ENCODE data around the gene DPYSL5.

The DPYSL5 gene

GRCh38 chr2:26932974-26933373 is 85.0 kb downstream of the DPYSL5 start:
- no peak for DNase-seq (ENCODE audit: low read depth in 3 of 3)

DNA sequence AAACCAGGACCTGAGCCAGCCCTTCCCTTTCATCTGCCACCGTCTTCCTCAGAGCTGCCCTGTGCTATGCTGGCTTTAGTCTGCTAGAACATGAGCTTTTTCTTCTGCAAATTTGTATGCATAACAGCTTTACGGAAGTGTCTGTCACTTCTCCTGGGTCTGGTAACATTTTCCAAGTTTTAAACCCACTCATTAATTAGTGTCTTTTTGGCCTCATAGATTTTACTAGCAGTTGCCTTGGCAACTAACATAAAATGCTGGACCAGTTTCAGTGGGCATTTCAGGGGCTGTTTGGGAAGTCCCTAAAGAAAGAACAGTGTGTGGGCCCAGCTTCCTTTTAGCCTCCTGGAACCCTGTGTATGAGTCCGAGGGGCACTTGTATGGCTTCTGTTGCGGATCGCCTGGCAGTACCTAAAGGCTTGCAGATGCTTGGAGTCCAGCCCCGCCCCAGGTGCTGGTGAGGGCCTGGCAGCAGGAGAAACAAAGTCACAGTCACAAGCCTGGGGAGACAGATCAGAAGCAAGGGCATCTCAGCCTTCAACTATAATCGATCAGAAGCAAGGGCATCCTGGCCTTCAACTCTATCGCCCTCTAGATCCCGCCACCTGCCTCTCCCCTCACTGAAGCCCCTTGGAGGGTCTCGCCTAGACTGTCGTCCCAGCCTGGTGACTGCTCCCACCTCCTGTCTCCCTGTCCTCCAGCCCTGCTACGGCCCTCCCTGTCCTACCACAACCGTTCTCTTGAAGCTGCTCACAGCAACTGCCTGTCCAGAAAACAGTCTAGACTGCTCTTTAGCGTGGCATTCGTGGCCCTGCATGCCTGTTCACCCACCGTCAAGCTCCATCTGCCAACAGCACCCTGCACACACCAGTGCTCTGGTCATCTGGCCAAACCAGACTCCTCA is 85.8 kb downstream of the DPYSL5 start:
- DNase-seq (ENCODE audit: low read depth in 3 of 3), result no peak

DNA sequence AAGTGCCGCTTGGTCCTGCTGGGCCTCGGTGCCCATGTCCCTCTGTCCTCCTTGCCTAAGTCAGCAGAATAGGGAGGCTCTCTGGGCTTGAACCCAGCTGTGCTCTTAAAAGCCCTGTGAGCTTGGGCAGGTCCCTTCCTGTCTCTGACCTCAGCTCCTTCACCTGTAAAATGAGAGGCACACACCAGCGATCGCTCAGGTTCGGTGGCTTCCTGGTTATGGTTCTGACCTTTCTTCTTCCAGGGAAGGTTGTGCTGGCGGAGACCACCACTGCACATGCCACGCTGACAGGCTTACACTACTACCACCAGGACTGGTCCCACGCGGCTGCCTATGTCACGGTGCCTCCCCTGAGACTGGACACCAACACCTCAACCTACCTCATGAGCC is 86.4 kb downstream of the DPYSL5 start:
- no peak for DNase-seq (ENCODE audit: low read depth in 3 of 3)

- no peak for DNase-seq (ENCODE audit: low read depth in 3 of 3)
Observed at GRCh38 chr2:26934985-26935384, 87.1 kb downstream of the DPYSL5 start.

GRCh38 chr2:26936855-26937254 is 88.9 kb downstream of the DPYSL5 start:
- DNase-seq (ENCODE audit: low read depth in 3 of 3), result no peak

- no peak for DNase-seq (ENCODE audit: low read depth in 3 of 3)
Observed at GRCh38 chr2:26938399-26939118, 90.6 kb downstream of the DPYSL5 start.

DNA sequence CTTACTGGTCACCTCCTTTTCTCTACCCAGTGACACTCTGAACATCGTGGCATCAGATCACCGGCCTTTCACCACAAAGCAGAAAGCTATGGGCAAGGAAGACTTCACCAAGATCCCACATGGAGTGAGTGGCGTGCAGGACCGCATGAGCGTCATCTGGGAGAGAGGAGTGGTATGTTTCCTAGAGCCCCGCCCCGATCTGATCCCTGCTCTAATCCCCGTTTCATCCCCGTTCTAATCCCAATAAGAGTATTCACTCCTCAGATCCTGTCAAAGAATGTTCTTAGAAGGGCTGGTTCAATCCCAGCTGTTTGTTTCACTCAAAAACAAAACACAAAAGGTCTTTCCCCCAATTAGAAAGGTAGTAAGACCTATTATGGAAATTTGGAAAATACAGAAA is 92.1 kb downstream of the DPYSL5 start:
- DNase-seq (ENCODE audit: low read depth in 3 of 3), result no peak

GRCh38 chr2:26941486-26941885 is 93.6 kb downstream of the DPYSL5 start:
- no peak for DNase-seq (ENCODE audit: low read depth in 3 of 3)

GRCh38 chr2:26942543-26943295 is 94.8 kb downstream of the DPYSL5 start:
- peak; percentile 34 to 58 (median 58) for DNase-seq (ENCODE audit: low read depth in 3 of 3)

DNA sequence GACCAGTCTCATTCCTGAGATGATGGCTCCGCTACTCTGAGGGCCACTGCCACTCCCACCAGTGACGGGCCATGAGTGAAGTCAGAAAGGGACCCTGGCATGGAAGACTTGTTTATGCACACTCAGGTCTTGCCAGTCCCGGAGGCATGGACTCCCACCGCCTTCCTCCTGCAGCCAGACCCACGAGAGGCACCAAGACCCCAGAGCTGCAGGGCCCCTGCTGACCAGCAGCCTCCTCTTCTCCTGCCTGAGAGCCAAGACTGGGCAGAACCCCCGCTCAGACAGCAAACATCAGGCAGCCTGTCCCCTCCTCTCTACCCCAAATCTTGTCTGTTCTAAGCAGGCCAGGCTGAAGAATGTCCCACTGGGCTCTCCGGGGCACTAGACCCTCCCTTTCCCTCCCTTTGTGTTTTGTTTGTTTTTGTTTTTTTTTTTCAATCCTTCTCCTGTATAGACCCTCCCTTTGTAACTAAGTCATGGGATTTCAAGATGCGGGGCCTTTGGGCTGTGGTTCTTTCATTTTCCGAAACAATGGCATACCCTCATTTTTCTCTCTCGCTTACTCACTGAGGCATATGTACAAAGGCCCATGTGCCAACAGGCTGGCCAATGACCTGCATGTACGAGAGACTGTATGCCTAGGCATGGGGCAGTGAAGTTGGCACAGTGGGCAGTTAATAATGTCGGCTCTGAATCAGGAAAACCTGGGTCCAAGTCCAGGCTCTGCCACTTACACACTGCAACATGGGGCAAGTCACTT is 98.2 kb downstream of the DPYSL5 start:
- no peak for DNase-seq (ENCODE audit: low read depth in 3 of 3)

GRCh38 chr2:26946841-26947784 is 99.2 kb downstream of the DPYSL5 start:
- DNase-seq (ENCODE audit: low read depth in 3 of 3), result no peak

GRCh38 chr2:26948800-26949199 is 100.9 kb downstream of the DPYSL5 start:
- DNase-seq (ENCODE audit: low read depth in 3 of 3), result no peak

DNA sequence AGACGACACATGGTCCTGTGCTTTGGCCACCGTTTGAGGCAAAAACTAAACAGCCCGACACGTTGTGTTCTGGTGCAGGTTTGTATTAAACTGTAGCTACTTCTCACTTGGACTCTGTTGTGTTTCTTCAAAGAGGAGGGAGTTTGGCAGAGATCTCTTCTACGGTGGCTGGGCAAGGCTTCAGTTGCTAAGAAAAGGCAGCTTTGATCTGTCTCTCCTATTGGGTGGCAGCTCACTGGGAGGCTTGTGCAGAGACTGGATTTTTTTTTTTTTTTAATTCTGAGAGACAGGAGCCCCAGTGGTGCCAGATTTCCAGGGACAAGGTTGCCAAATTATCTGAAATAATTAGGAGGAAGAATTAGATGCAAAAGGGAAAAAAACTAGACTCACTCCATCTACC is 102.3 kb downstream of the DPYSL5 start:
- no peak for DNase-seq (ENCODE audit: low read depth in 3 of 3)

- DNase-seq (ENCODE audit: low read depth in 3 of 3), result no peak
Observed at GRCh38 chr2:26951236-26951635, 103.3 kb downstream of the DPYSL5 start.

DNA sequence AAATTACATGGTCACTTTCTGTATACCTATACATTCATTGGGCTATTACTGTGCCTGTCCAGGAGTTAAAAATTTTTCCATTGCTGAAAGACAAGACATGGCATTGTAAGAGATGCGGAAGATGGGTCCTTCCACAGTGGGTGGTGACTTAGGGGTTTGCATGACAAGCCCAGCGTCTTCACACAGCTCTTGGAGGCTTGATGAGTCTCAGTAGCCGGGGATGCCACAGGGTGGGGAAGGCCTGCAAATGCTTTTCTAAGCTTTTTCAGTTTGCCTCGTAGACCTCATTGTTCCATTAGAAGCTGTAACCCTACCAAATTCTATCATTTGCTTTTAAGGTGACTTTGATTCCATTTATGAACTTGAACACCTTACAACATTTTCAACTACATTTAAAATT is 104.4 kb downstream of the DPYSL5 start:
- DNase-seq (ENCODE audit: low read depth in 3 of 3), result no peak

- no peak for DNase-seq (ENCODE audit: low read depth in 3 of 3)
Observed at GRCh38 chr2:26954135-26954534, 106.2 kb downstream of the DPYSL5 start.

DNA sequence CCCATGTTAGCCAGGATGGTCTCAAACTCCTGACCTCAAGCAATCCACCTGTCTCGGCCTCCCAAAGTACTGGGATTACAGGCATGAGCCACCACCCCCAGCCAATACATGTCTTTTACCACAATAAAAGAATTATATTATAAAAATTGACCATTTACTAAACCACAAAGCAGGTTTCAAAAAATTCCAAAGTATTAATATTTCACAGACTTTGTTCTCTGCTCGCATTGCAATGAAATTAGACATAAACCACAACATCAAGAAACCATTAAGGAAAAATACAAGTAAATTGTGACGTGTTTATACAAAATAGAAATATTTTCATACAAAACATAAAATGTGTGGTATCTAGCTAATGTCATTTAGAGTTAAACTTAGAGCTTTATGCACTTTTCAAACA is 109.1 kb downstream of the DPYSL5 start:
- no peak for DNase-seq (ENCODE audit: low read depth in 3 of 3)

GRCh38 chr2:26957534-26957933 is 109.6 kb downstream of the DPYSL5 start:
- DNase-seq (ENCODE audit: low read depth in 3 of 3), result no peak

DNA sequence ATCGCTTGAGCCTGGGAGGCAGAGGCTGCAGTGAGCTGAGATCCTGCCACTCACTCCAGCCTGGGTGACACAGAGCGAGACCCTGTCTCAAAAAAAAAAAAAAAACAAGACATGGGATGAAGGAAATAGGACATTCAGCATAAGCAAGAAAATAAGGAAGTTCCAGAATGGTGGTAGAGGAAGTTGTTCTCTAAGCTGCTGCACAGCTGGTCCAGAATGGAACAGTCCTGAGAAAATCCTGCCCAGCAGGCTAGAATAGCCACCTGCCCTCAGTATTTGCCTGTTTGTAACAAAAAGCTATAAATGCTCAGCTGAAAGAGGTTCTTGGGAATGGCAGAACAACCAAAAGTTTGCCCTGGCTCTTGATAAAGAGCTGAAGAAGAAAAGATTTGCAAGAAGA is 111.4 kb downstream of the DPYSL5 start:
- no peak for DNase-seq (ENCODE audit: low read depth in 3 of 3)

DNA sequence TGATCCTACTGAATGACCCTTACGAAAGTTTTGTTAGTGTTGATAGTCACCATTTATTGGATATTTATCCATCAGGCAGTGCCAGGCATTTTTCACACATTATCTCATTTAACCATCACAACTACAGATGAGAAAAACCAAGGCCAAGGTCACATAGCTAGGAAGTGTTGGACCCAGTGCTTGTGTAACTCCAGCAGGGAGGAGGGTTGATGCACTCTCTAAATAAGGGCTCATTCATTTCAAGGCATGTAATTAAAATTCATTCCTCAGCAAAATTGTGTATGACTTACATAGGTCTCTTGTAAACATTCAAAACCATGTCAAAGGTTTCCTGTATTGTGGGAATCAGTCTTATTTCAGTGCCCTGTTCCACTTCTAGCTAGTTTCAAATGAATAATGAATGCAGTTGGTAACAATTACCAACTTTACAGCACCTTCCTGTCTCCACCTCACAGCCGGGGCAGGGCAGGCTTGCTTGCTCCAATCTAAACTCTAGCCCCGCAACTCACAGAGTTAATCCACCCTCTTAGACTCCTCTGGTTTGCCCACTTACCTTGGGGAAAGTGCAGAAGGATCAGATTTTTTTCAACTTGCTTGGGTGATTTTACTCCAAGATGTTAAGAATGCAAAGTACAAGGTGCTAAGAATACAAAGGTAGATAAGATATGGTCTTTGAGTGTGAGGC is 116.7 kb downstream of the DPYSL5 start:
- DNase-seq (ENCODE audit: low read depth in 3 of 3), result no peak
